Spleen (tissue), 7 donors: ENCODE data around the gene RAB22A.

Experiments
- CTCF ChIP-seq, 11 experiments: fragments of 200-600 bp in 7 of 11; fragments of 450-650 bp in 4 of 11; sonication (generic) in 4 of 11; IDR thresholded peaks in 8 of 11; conservative IDR thresholded peaks in 3 of 11; 1 replicate in 7 of 11; 2 replicates in 4 of 11; pipeline versions ENCODE4 v1.4.0 to v1.8.0; 2016 to 2021; ENCODE audit warnings: antibody characterized with exemption in 11 of 11, inconsistent platforms in 4 of 11, mild to moderate bottlenecking in 1 of 11
- POLR2A ChIP-seq, 3 donors: fragments of 450-650 bp; IDR thresholded peaks; one replicate each; pipeline ENCODE4 v1.5.1; 2017; ENCODE audit warnings: antibody characterized with exemption in 3 of 3, mild to moderate bottlenecking in 1 of 3
- POLR2AphosphoS5 ChIP-seq, 3 donors: sonication (generic); formaldehyde crosslinking; IDR thresholded peaks; one replicate each; pipeline ENCODE4 v1.5.1; 2017; ENCODE audit warnings: antibody characterized with exemption in 3 of 3
- donor health status: DM: no; HTN: no; CAD: no; lungs with moderate emphysema.
- donor health status: DM: no; HTN: no; CAD: no.
- donor health status: DM: no; HTN: no; CAD: no.

- TF ChIP-seq CTCF (IDR thresholded peaks at IDR 0.05 in 8 of 11, conservative IDR thresholded peaks at IDR 0.05 in 3 of 11) (no peak), POLR2A (IDR thresholded peaks at IDR 0.05) (no peak), POLR2AphosphoS5 (IDR thresholded peaks at IDR 0.05) (no peak)
Measured at GRCh38 chr20:58296051-58296837, 13.3 kb upstream of the RAB22A start.
